ENCODE measurements around the gene CLN5. TPM values are rescaled to one million over a fixed set of nuclear protein-coding genes. Genes with fewer than 3 reads are reported as not detected.

CLN5 gene
- total RNA-seq, 1 donor from 2014 or later: 13.4 TPM

GRCh38 chr13:77013853-77014542, 22.1 kb downstream of the CLN5 start:
- intact Hi-C loops (cut with DNase I): no loop called here
- DNase-seq (ENCODE audit: low spot score): no peak

GRCh38 chr13:77014906-77015685, 23.2 kb downstream of the CLN5 start:
- intact Hi-C loops (cut with DNase I): no loop called here
- DNase-seq (ENCODE audit: low spot score): no peak

GRCh38 chr13:77016251-77016812, 24.5 kb downstream of the CLN5 start:
- DNase-seq (ENCODE audit: low spot score): no peak
- intact Hi-C loops (cut with DNase I): no loop called here

- DNase-seq (ENCODE audit: low spot score): no peak
- intact Hi-C loops (cut with DNase I): no loop called here
Measured at GRCh38 chr13:77016888-77017623, 25.2 kb downstream of the CLN5 start.

DNA sequence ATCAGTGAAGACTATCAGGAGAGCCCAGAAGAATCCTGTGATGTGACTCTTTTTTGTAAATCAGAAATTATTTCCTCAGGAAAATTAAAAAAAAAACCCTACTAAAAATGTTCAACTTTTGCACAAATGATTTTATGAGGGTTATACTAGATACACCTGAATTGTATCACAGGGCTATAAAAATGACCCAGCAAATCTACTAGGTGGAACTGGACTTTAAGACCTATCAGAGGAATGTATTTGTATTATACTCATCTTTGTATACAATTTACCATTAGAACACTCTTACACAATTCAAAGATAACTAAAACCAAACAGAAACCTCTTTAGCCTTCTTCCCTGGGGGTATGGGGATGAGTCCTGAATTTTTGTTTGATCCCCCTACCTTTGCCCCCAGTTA, 27.9 kb downstream of the CLN5 start:
- DNase-seq (ENCODE audit: low spot score): no peak
- intact Hi-C loops (cut with DNase I): no loop called here

DNA sequence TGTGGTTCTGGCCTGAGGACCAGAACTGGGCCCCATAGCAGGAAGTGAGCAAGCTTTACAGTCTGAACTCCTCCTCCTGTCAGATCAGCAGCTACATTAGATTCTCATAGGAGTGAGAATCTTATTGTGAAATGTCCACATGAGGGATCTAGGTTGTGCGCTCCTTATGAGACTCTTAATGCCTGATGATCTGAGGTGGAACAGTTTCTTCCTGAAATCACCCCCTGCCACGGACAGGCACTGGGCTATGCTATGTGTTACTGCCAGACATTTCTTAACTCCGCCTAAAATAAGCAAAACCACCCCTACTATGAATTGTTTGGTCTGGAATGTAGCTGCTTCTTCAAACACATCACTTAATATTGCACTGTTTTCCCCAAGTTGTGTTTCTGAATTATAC, 30.5 kb downstream of the CLN5 start:
- intact Hi-C loops (cut with DNase I): no loop called here

GRCh38 chr13:77026255-77026860, 34.5 kb downstream of the CLN5 start:
- intact Hi-C loops (cut with DNase I): loop anchor here (1.0 to 2.0 kb wide), 2 partner anchors 34 to 300 kb away; partner anchors contain the start of genes CLN5 and MYCBP2
- DNase-seq (ENCODE audit: low spot score): peak; percentile 90

More for the DNA sequence above, 30.5 kb downstream of the CLN5 start:
- no peak for DNase-seq (ENCODE audit: low spot score)

DNA sequence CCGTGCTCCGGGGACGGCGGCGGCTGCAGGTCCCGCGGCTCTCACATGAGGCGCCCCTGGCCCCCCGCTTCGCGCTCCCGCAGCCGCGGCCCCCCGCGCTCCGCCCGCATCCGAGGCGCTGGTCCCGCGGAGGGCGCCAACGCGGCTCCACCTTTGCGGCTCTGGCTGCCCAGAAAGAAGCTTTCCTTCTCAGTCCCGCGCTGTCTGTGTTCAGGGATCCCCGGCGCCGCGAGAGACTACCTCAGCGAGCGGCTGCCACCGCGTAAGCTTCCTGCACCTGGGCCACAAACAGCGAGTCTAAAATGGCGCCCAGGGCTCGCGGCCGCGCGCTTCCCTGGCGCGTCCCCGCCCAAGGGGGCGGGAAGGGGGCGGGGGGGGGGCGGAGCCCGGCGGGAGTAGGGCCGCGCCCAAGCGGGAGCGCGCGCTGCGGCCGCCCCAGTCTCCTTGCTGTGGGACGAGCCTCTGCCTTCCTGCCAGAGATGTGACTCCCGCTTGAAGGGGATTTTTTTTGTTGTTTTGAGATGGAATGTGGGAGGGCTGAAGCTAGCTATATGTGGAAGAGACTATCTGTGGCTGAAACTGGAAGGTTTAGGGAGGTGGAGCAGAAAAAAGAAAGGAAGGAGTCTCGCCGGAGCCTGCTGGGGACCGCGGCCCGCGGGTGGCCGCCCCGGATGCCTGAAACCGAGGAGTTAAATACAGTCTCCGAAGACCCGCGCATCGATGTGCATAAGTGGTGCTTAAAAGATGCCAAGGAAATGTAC, 35.2 kb downstream of the CLN5 start, which contains the start of gene FBXL3:
FBXL3 (minus strand) TSS at position 299 of the 761 bp plus-strand sequence. CDS start 5,299 bp downstream, outside the sequence.
- intact Hi-C loops (cut with DNase I): loop anchor here (1.0 to 2.0 kb wide), 2 partner anchors 35 to 300 kb away; partner anchors contain the start of genes CLN5 and MYCBP2
- DNase-seq (ENCODE audit: low spot score): peak; percentile 93

DNA sequence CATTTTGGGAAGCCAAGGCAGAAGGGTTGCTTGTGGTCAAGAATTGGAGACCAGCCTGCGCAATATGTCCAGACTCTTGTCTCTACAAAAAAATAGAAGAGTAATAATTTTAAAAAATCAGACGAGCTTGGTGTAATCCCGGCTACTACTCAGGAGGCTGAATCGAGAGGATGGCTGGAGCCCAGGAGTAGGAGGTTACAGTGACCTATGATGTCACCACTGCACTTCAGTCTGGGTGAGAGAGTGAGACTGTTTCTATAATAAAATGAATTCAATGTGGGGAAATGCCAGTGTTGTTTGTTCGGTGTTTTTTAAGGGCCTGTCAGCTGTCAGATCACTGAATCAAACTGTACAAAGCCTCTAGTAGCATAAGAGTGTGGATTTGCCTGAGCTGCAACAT, 36.3 kb downstream of the CLN5 start:
- intact Hi-C loops (cut with DNase I): no loop called here
- no peak for DNase-seq (ENCODE audit: low spot score)

DNA sequence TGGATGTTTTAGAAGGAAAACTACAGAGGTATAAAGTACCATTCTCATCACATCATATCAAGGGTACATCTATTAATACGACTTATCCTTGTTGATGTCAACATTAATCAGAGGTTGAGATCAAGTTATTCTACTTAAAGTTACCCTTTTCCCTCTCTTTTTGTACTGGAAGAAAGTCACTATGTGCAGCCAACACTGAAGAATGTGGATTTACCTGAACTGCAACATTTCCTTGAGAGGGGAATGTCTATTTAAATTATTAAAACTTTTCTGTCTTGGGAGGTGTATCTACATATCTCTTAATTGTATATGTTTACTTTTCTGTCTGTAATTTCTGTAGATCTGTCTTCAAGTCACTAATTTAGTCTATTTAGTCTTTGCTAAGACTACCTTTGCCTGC, 37.6 kb downstream of the CLN5 start:
- DNase-seq (ENCODE audit: low spot score): no peak
- intact Hi-C loops (cut with DNase I): no loop called here

GRCh38 chr13:77031656-77032243, 39.9 kb downstream of the CLN5 start:
- no peak for DNase-seq (ENCODE audit: low spot score)
- intact Hi-C loops (cut with DNase I): no loop called here

DNA sequence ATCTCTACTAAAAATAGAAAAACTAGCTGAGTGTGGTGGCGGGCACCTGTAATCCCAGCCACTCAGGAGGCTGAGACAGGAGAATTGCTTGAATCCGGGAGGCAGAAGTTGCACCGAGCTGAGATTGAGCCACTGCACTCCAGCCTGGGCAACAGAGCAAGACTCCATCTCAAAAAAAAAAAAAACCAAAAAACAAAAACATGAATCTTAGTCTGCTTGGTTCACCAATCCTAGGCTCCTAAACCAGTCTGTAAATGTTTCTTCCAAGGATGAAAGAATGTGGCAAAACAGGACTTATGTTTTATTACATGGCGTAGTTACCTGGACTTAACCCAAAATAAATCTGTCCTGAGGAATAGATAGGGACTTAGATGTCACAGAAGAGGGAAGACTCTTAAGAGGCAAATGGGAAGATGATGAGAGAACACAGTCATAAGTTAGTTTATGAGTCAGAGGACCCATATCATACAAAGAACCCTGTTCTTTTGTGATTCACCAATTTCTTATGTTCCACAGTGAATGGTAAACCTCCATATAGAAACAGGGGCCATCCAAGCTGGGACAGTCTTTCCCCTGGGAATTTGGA, 41.9 kb downstream of the CLN5 start:
- no peak for DNase-seq (ENCODE audit: low spot score)
- intact Hi-C loops (cut with DNase I): no loop called here

DNA sequence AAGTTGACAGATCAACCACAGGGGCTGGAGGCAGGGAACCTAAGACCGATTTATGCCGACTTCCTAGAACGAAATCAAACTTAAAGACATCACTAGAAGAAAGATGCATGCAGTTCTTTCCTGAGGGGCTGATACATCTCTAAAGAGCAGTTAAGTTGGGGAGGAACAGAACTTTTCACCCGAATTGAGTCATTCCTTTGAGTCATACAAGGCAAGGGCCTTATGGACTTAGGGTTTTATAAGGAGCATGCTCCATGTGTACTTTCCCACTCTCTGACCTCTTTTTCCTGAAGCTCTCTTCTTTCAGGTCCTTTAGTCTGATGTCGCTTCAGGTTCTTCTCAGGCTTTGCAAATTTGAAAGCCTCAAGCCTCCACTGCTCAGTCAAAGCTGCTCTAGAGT, 43.0 kb downstream of the CLN5 start:
- intact Hi-C loops (cut with DNase I): no loop called here
- DNase-seq (ENCODE audit: low spot score): no peak

DNA sequence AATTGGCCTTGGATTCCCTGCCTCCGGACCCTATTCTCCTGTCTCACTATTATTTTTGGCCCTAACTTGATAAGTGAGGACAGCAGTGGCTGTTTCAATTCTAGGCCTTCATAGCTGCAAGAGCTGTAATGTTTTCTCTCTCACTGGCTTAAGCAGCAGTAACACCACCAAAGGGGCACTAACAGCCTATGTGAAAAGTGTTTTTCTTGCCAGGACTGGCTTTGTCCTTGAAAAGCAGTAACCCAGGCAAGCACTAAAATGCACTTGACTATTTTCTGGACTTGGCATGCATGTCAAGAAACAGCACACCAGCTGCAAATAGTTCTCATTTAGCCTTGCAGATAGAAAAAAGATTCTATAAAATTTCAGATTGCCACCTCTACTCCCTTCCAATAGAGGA, 44.4 kb downstream of the CLN5 start:
- DNase-seq (ENCODE audit: low spot score): no peak
- intact Hi-C loops (cut with DNase I): no loop called here

DNA sequence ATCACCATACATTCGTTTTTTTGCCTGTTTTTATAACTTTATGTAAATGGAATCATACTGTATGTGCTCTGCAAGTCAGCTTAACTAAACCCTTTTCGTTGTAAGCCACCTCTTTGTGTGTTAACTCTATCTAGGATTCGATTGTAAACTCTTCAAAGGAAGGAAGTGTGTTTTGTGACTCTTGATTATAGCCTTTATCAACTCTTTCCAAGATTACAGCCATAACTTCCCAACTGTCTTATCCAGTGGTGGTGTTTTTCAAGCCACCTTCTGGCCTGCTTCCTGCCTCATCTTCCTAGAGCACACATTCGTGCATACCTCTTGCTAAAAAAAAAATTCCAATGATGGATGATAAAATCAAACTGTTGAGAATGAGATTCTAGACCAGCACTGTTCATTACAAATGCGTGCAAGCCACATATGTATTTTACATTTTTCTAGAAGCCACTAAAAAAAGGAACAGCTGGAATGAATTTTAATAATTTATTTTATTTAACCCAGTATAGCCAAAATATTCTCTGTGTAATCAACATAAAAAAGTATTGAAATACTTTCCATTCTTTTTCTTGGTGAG, 47.1 kb downstream of the CLN5 start:
- intact Hi-C loops (cut with DNase I): no loop called here
- no peak for DNase-seq (ENCODE audit: low spot score)

DNA sequence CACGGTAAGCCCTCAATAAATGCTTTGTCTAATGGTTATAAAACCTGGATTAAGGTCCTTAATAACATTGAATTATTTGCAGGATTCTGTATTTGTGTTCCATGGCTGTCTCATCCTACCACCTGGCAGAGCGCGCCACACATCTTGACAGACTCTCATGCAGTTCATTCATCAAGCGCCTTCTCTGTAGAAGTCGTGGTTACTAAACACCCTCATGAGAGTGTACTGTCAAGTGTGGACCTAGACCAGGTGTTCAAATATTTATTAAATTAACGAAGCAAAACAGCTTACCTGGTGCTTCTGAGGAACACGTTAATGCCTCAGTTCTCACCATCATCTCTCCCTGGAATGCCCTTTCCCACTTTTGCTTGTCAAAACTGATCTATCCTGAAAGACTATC, 48.2 kb downstream of the CLN5 start:
- intact Hi-C loops (cut with DNase I): no loop called here
- DNase-seq (ENCODE audit: low spot score): no peak

- intact Hi-C loops (cut with DNase I): no loop called here
- no peak for DNase-seq (ENCODE audit: low spot score)
Measured at GRCh38 chr13:77040835-77041234, 49.0 kb downstream of the CLN5 start.
